Psoas muscle (tissue), 8 donors: ENCODE measurements around the gene TDG. TPM values are rescaled to one million over a fixed set of nuclear protein-coding genes. Genes with fewer than 3 reads are reported as not detected.

Experiments used
- ATAC-seq, 4 donors: fragments of 200-7000 bp; cut with Tn5 transposase; one replicate each; pipeline ENCODE4 v1.9.1; 2020; ENCODE audit warnings: moderate library complexity in 3 of 4, mild to moderate bottlenecking in 2 of 4
- DNase-seq, 2 donors: peaks; one replicate each; pipeline ENCODE4 v3.0.0-alpha.2; 2020
- H3K27ac ChIP-seq: fragments of 200-600 bp; one replicate; pipeline ENCODE4 v1.8.0; 2022
- H3K27me3 ChIP-seq, 3 donors: fragments of 200-600 bp in 1 of 3; one replicate each; pipeline versions ENCODE4 v1.6.1 to v1.8.0; 2013 to 2022; ENCODE audit warnings: low read length in 2 of 3, mild to moderate bottlenecking in 2 of 3, moderate library complexity in 1 of 3; ENCODE audit not compliant: insufficient read depth in 3 of 3
- H3K36me3 ChIP-seq, 2 donors: fragments of 200-600 bp in 1 of 2; one replicate each; pipeline versions ENCODE4 v1.6.1 to v1.8.0; 2013 to 2022; ENCODE audit warnings: low read depth in 1 of 2, mild to moderate bottlenecking in 1 of 2, moderate library complexity in 1 of 2; ENCODE audit not compliant: insufficient read depth in 1 of 2
- H3K4me1 ChIP-seq: fragments of 200-600 bp; one replicate; pipeline ENCODE4 v1.8.0; 2022
- H3K4me3 ChIP-seq: fragments of 200-600 bp; one replicate; pipeline ENCODE4 v1.8.0; 2022; ENCODE audit warnings: mild to moderate bottlenecking
- H3K9me3 ChIP-seq: fragments of 200-600 bp; one replicate; pipeline ENCODE4 v1.8.0; 2022
- WGBS, 3 donors: extraction: QIAGEN DNeasy Blood & Tissue Kit; methylation state at CpG; one replicate each; pipeline versions ENCODE4 v1.1.6 to v1.1.7; 2013; 5-methylcytosine and 5-hydroxymethylcytosine counted together
- intact Hi-C, 2 donors: fragments of 100-400 bp; cut with DNase I; formaldehyde crosslinking; loops; one replicate each; pipeline versions ENCODE4 v1.11.0 to v1.14.2; 2022
- polyA plus RNA-seq, 3 donors: library from polyadenylated mRNA; stranded (reverse); fragments of 200-250 nt; gene quantifications; one replicate each; pipeline ENCODE4 v1.2.3, GENCODE V29; 2013
- total RNA-seq, 4 donors: library from RNA; stranded (reverse); fragmentation: NEBNext Ultra II Directional in 2 of 4; extraction: Animal tissue kit (Norgen Biotek cat#: 25700) in 2 of 4; gene quantifications; one replicate each; pipeline versions ENCODE4 v1.2.1 to v1.2.4, GENCODE V29; 2021 to 2023
- TF ChIP-seq, protein P1 (sequence below): fragments of 200-600 bp; IDR thresholded peaks from one replicate; pipeline ENCODE4 v1.8.0; 2022; ENCODE audit warnings: antibody characterized with exemption
- donor health status: healthy with polysubstance abuse.
- donor health status: DM: no; HTN: no; CAD: no; lungs with moderate emphysema.
- donor health status: Bipolar disorder and iron deficiency.
- donor health status: healthy.
- donor health status: DM: yes; HTN: yes; CAD: no.
- donor health status: DM: no; HTN: no; CAD: no.
- donor health status: DM: no; HTN: no; CAD: no.
- donor health status: DM: yes; HTN: yes; CAD: no.

TDG gene
- total and polyA plus RNA-seq, 7 donors, result 5.5 to 15.5 (median 11.2) TPM

DNA sequence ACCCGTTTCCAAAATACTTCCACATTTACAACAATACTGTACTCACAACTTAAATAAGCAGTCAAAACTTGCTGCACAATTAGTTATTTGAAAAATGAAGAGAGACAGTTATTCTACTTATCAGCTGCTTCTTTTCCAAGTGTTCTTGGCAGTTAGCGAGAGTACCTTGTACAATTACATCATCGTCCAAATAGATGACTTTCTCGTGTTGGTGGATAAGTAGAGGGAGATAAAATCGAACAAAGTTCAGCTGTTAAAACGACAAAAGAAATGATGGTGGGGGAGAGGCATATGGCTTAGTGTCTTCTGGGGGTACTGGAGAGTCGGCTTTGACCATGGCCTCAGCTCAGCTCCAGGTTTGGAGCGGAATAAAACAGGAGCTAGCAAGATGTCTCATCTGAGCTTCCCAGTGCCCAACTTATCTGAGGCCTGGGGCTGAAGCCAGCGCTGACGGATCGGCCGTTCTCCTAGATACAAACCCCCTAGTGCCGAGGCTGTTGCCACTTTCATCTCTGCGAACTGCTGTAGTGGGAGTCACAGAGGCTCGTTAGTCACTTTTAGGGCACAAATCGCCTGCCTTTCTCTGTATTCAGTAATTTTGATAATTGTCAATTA, 31.7 kb downstream of the TDG start:
- H3K4me3 ChIP-seq, result peak overlapping the region; percentile 4
- no peaks in the 10 kb centered on the region for H3K27me3 ChIP-seq
- peaks cover 11% of the 10 kb centered on the region for H3K4me1 ChIP-seq
- ATAC-seq, result peak; percentile 40 to 52 (median 44)
- TF ChIP-seq, protein P1, sequence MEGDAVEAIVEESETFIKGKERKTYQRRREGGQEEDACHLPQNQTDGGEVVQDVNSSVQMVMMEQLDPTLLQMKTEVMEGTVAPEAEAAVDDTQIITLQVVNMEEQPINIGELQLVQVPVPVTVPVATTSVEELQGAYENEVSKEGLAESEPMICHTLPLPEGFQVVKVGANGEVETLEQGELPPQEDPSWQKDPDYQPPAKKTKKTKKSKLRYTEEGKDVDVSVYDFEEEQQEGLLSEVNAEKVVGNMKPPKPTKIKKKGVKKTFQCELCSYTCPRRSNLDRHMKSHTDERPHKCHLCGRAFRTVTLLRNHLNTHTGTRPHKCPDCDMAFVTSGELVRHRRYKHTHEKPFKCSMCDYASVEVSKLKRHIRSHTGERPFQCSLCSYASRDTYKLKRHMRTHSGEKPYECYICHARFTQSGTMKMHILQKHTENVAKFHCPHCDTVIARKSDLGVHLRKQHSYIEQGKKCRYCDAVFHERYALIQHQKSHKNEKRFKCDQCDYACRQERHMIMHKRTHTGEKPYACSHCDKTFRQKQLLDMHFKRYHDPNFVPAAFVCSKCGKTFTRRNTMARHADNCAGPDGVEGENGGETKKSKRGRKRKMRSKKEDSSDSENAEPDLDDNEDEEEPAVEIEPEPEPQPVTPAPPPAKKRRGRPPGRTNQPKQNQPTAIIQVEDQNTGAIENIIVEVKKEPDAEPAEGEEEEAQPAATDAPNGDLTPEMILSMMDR, result no peak
- no peaks in the 10 kb centered on the region for H3K36me3 ChIP-seq
- peak in 1 of 2 donors; percentile 25 for DNase-seq
- no peaks in the 10 kb centered on the region for H3K9me3 ChIP-seq
- 38 to 51% (median 44%) methylated on average over 16 of the region's 16 CpGs for WGBS, 3 donors
- intact Hi-C loops, result no loop called here
- peak overlapping the region; percentile 10 for H3K27ac ChIP-seq

- Histone ChIP-seq H3K9me3 (no peaks in the 10 kb centered on the region), H3K4me3 (no peak overlapping the region), H3K36me3 (no peaks in the 10 kb centered on the region), H3K4me1 (peaks cover 11% of the 10 kb centered on the region), H3K27ac (no peak overlapping the region), H3K27me3 (no peaks in the 10 kb centered on the region)
- intact Hi-C loops, result no loop called here
- ATAC-seq (no peak), DNase-seq (no peak)
- WGBS, 3 donors, result 60 to 65% (median 63%) methylated on average over 5 of the region's 5 CpGs
- TF ChIP-seq, protein P1, result no peak
These were observed 33.3 kb downstream of the TDG start for GRCh38 chr12:103998976-103999375.

GRCh38 chr12:104000807-104001434, 35.2 kb downstream of the TDG start:
- peaks cover 11% of the 10 kb centered on the region for H3K4me1 ChIP-seq
- H3K9me3 ChIP-seq, result no peaks in the 10 kb centered on the region
- intact Hi-C loops, result no loop called here
- no peak overlapping the region for H3K4me3 ChIP-seq
- H3K27ac ChIP-seq, result no peak overlapping the region
- no peaks in the 10 kb centered on the region for H3K27me3 ChIP-seq
- TF ChIP-seq, protein P1, result no peak
- DNase-seq (no peak), ATAC-seq (no peak)
- no peaks in the 10 kb centered on the region for H3K36me3 ChIP-seq
- 56 to 68% (median 67%) methylated on average over 3 of the region's 3 CpGs for WGBS, 3 donors

- intact Hi-C loops, result no loop called here
- no peaks in the 10 kb centered on the region for H3K36me3 ChIP-seq
- H3K9me3 ChIP-seq, result no peaks in the 10 kb centered on the region
- H3K27ac ChIP-seq, result no peak overlapping the region
- DNase-seq, result no peak
- ATAC-seq, result no peak
- TF ChIP-seq, protein P1, result no peak
- no peaks in the 10 kb centered on the region for H3K27me3 ChIP-seq
- WGBS, 3 donors, result 94 to 99% (median 97%) methylated on average over 3 of the region's 3 CpGs
- no peaks in the 10 kb centered on the region for H3K4me1 ChIP-seq
- no peak overlapping the region for H3K4me3 ChIP-seq
These were observed 37.0 kb downstream of the TDG start for GRCh38 chr12:104002686-104003085.
